HepG2 (cell line): Measurements from ENCODE around the gene FAT4. TPM values are rescaled to one million over a fixed set of nuclear protein-coding genes. Genes with fewer than 3 reads are reported as not detected.
A peak's percentile ranks its signal among the peaks of the same experiment; 100 is the strongest.

Experiments used
- FOXC1 ChIP-seq: sonication (generic); formaldehyde crosslinking; IDR thresholded peaks from 2 replicates; pipeline ENCODE4 v1.8.0; 2022; ENCODE audit warnings: mild to moderate bottlenecking, missing genetic modification reagents, borderline replicate concordance
- GTF2F1 ChIP-seq: fragments of 150-350 bp; IDR thresholded peaks from 2 replicates; pipeline ENCODE4 v1.6.1; 2014; ENCODE audit warnings: low read length
- NR2F6 ChIP-seq, 2 experiments: IDR thresholded peaks; 2 replicates each; pipeline ENCODE4 v1.6.1; 2016; ENCODE audit warnings: antibody characterized with exemption in 1 of 2, mild to moderate bottlenecking in 1 of 2
- RARG ChIP-seq: sonication (generic); formaldehyde crosslinking; IDR thresholded peaks from 2 replicates; pipeline ENCODE4 v1.4.0; 2020; ENCODE audit warnings: low read depth, mild to moderate bottlenecking, missing genetic modification reagents
- ZC3H13 ChIP-seq: sonication (generic); formaldehyde crosslinking; IDR thresholded peaks from 2 replicates; pipeline ENCODE4 v1.8.1; 2023; ENCODE audit warnings: mild to moderate bottlenecking, missing genetic modification reagents, moderate library complexity
- ZNF251 ChIP-seq: sonication (generic); formaldehyde crosslinking; IDR thresholded peaks from 2 replicates; pipeline ENCODE4 v1.9.0; 2021; ENCODE audit warnings: mild to moderate bottlenecking, missing genetic modification reagents
- ZNF552 ChIP-seq: sonication (generic); formaldehyde crosslinking; IDR thresholded peaks from 2 replicates; pipeline ENCODE4 v1.9.0; 2022; ENCODE audit warnings: missing genetic modification reagents, mild to moderate bottlenecking, borderline replicate concordance
- ZNF713 ChIP-seq: sonication (generic); formaldehyde crosslinking; IDR thresholded peaks from 2 replicates; pipeline ENCODE4 v1.4.0; 2020; ENCODE audit warnings: mild to moderate bottlenecking, missing genetic modification reagents
- polyA plus RNA-seq, 8 experiments: library from polyadenylated mRNA; depleted of rRNA in 3 of 8; stranded (reverse) in 7 of 8; unstranded in 1 of 8; fragments of >200 nt; fragmentation: Illumina TruSeq in 4 of 8; extraction: Trizol in 4 of 8; gene quantifications; 2 replicates each; pipeline versions ENCODE4 v1.2.1 to v1.2.3, GENCODE V29; 2011 to 2016; ENCODE audit warnings: low read depth in 4 of 8, missing spikeins in 1 of 8, mixed read lengths in 1 of 8; ENCODE audit not compliant: insufficient read depth in 1 of 8
- total RNA-seq, 5 experiments: library from RNA; depleted of rRNA; stranded (reverse); fragments of >200 nt; fragmentation: Illumina TruSeq; extraction: Trizol; gene quantifications; 2 replicates each; pipeline ENCODE4 v1.2.3, GENCODE V29; 2016; ENCODE audit warnings: low read depth in 1 of 5
- TF ChIP-seq, protein P1 (sequence below): sonication (generic); formaldehyde crosslinking; IDR thresholded peaks from 2 replicates; pipeline ENCODE4 v1.5.0; 2020; ENCODE audit warnings: missing genetic modification reagents
- TF ChIP-seq, protein P2 (sequence below): sonication (generic); formaldehyde crosslinking; IDR thresholded peaks from 2 replicates; pipeline ENCODE4 v1.8.1; 2022; ENCODE audit warnings: low read depth, mild to moderate bottlenecking, missing genetic modification reagents
- TF ChIP-seq, protein P3 (sequence below): sonication (generic); formaldehyde crosslinking; IDR thresholded peaks from 2 replicates; pipeline ENCODE4 v1.4.0; 2020; ENCODE audit warnings: mild to moderate bottlenecking, missing genetic modification reagents
- TF ChIP-seq, protein P4 (sequence below): sonication (generic); formaldehyde crosslinking; IDR thresholded peaks from 2 replicates; pipeline ENCODE4 v1.5.0; 2020; ENCODE audit warnings: mild to moderate bottlenecking, missing genetic modification reagents, moderate library complexity
- TF ChIP-seq, protein P5 (sequence below): sonication (generic); formaldehyde crosslinking; IDR thresholded peaks from 2 replicates; pipeline ENCODE4 v1.4.0; 2020; ENCODE audit warnings: low read depth, missing genetic modification reagents

FAT4 gene
- total and polyA plus RNA-seq, 2 of the 13 experiments (the other 11 are each of a cell fraction or from before 2014, with no cell fraction given) = 0.27 to 1.2 TPM

DNA sequence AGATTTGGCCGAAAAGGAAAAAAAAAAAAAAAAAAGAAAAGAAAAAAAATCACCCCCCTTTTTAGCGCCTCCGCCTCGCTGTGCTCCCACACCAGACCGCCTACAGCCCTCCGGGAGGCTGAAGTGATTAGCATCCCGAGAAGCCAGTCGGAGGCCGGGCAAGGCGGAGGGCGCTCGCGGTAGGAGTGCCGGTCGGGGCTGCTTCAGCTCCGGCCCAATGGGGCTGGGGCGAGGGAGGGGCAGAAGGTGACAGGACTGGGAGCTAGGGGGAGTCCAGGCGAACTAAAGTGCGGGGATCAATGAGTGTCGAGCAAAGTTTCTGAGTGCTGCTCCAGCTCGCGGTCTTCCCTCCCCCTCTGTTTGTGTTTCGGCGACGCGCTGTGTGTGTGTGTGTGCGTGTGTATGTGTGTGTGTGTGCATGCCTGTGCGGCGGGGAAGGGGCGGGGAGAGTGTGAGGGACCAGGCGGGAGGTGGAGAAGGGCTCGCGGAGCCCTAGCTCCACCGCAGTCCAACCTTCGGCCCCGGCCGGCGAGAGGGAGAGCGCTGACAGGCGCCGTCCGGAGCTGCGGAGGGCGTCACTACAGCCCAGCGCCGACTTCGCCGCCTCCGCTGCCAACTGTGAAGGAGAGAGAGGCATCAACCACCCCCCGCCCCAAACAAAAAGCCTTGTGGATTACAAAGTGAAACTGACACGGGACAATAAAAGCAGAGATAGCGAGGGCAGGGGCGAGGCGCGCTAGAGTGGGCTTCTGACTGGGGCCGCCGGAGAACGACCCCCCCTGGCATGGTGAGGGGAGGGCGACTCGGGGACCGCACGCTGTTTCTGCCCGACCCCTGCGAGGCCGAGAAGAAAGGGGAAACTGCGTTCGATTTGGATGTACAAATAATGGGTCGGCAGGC lies at the start of gene FAT4 (continued):
- TF ChIP-seq, protein P1, sequence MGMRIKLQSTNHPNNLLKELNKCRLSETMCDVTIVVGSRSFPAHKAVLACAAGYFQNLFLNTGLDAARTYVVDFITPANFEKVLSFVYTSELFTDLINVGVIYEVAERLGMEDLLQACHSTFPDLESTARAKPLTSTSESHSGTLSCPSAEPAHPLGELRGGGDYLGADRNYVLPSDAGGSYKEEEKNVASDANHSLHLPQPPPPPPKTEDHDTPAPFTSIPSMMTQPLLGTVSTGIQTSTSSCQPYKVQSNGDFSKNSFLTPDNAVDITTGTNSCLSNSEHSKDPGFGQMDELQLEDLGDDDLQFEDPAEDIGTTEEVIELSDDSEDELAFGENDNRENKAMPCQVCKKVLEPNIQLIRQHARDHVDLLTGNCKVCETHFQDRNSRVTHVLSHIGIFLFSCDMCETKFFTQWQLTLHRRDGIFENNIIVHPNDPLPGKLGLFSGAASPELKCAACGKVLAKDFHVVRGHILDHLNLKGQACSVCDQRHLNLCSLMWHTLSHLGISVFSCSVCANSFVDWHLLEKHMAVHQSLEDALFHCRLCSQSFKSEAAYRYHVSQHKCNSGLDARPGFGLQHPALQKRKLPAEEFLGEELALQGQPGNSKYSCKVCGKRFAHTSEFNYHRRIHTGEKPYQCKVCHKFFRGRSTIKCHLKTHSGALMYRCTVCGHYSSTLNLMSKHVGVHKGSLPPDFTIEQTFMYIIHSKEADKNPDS (CRISPR knock-in tag) = peak; percentile 93
- peak; percentile 72; the same call in 1 of the 2 replicates for TF ChIP-seq ZC3H13 (CRISPR knock-in tag)
- no peak for TF ChIP-seq NR2F6 (IDR thresholded peaks at IDR 0.05)
- 0 out of 2 replicates have a peak, but pooled peaks have one; percentile 22 for TF ChIP-seq NR2F6 (CRISPR knock-in tag; IDR thresholded peaks at IDR 0.05)
- TF ChIP-seq, protein P2, sequence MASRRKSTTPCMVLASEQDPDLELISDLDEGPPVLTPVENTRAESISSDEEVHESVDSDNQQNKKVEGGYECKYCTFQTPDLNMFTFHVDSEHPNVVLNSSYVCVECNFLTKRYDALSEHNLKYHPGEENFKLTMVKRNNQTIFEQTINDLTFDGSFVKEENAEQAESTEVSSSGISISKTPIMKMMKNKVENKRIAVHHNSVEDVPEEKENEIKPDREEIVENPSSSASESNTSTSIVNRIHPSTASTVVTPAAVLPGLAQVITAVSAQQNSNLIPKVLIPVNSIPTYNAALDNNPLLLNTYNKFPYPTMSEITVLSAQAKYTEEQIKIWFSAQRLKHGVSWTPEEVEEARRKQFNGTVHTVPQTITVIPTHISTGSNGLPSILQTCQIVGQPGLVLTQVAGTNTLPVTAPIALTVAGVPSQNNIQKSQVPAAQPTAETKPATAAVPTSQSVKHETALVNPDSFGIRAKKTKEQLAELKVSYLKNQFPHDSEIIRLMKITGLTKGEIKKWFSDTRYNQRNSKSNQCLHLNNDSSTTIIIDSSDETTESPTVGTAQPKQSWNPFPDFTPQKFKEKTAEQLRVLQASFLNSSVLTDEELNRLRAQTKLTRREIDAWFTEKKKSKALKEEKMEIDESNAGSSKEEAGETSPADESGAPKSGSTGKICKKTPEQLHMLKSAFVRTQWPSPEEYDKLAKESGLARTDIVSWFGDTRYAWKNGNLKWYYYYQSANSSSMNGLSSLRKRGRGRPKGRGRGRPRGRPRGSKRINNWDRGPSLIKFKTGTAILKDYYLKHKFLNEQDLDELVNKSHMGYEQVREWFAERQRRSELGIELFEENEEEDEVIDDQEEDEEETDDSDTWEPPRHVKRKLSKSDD (CRISPR knock-in tag) = peak; percentile 80
- TF ChIP-seq FOXC1 (CRISPR knock-in tag) = peak; percentile 78; the same call in 1 of the 2 replicates
- TF ChIP-seq ZNF251 (CRISPR knock-in tag) = no peak
- TF ChIP-seq RARG (CRISPR knock-in tag) = no peak
- TF ChIP-seq, protein P3, sequence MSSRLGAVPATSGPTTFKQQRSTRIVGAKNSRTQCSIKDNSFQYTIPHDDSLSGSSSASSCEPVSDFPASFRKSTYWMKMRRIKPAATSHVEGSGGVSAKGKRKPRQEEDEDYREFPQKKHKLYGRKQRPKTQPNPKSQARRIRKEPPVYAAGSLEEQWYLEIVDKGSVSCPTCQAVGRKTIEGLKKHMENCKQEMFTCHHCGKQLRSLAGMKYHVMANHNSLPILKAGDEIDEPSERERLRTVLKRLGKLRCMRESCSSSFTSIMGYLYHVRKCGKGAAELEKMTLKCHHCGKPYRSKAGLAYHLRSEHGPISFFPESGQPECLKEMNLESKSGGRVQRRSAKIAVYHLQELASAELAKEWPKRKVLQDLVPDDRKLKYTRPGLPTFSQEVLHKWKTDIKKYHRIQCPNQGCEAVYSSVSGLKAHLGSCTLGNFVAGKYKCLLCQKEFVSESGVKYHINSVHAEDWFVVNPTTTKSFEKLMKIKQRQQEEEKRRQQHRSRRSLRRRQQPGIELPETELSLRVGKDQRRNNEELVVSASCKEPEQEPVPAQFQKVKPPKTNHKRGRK (CRISPR knock-in tag) = no peak
- TF ChIP-seq ZNF552 (CRISPR knock-in tag) = peak; percentile 35; the same call in 1 of the 2 replicates
- 0 out of 2 replicates have a peak, but pooled peaks have one; percentile 38 for TF ChIP-seq ZNF713 (CRISPR knock-in tag)
- TF ChIP-seq GTF2F1 = no peak
- TF ChIP-seq, protein P4, sequence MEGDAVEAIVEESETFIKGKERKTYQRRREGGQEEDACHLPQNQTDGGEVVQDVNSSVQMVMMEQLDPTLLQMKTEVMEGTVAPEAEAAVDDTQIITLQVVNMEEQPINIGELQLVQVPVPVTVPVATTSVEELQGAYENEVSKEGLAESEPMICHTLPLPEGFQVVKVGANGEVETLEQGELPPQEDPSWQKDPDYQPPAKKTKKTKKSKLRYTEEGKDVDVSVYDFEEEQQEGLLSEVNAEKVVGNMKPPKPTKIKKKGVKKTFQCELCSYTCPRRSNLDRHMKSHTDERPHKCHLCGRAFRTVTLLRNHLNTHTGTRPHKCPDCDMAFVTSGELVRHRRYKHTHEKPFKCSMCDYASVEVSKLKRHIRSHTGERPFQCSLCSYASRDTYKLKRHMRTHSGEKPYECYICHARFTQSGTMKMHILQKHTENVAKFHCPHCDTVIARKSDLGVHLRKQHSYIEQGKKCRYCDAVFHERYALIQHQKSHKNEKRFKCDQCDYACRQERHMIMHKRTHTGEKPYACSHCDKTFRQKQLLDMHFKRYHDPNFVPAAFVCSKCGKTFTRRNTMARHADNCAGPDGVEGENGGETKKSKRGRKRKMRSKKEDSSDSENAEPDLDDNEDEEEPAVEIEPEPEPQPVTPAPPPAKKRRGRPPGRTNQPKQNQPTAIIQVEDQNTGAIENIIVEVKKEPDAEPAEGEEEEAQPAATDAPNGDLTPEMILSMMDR (CRISPR knock-in tag) = peak; percentile 52
- TF ChIP-seq, protein P5, sequence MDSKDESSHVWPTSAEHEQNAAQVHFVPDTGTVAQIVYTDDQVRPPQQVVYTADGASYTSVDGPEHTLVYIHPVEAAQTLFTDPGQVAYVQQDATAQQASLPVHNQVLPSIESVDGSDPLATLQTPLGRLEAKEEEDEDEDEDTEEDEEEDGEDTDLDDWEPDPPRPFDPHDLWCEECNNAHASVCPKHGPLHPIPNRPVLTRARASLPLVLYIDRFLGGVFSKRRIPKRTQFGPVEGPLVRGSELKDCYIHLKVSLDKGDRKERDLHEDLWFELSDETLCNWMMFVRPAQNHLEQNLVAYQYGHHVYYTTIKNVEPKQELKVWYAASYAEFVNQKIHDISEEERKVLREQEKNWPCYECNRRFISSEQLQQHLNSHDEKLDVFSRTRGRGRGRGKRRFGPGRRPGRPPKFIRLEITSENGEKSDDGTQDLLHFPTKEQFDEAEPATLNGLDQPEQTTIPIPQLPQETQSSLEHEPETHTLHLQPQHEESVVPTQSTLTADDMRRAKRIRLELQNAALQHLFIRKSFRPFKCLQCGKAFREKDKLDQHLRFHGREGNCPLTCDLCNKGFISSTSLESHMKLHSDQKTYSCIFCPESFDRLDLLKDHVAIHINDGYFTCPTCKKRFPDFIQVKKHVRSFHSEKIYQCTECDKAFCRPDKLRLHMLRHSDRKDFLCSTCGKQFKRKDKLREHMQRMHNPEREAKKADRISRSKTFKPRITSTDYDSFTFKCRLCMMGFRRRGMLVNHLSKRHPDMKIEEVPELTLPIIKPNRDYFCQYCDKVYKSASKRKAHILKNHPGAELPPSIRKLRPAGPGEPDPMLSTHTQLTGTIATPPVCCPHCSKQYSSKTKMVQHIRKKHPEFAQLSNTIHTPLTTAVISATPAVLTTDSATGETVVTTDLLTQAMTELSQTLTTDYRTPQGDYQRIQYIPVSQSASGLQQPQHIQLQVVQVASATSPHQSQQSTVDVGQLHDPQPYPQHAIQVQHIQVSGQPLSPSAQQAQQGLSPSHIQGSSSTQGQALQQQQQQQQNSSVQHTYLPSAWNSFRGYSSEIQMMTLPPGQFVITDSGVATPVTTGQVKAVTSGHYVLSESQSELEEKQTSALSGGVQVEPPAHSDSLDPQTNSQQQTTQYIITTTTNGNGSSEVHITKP (CRISPR knock-in tag) = 0 out of 2 replicates have a peak, but pooled peaks have one; percentile 52
